ENCODE measurements around the gene PPP6R1.

- TF ChIP-seq CTCF (IDR thresholded peaks at IDR 0.05; ENCODE audit: insufficient read depth, low read length), result no peak
- no peak for TF ChIP-seq POLR2AphosphoS5 (IDR thresholded peaks at IDR 0.05; ENCODE audit: low read depth)
- no peak for TF ChIP-seq REST (IDR thresholded peaks at IDR 0.05; ENCODE audit: insufficient replicate concordance, low read depth)
Measured at GRCh38 chr19:55248704-55249103, 10.1 kb downstream of the PPP6R1 start.
